ENCODE data around the gene RCCD1. TPM values are rescaled to one million over a fixed set of nuclear protein-coding genes. Genes with fewer than 3 reads are reported as not detected.
A peak's percentile ranks its signal among the peaks of the same experiment; 100 is the strongest.
"Not testable (repeated sequence)": the region's sequence is repeated elsewhere in the genome, so short reads cannot be mapped to it uniquely, and the experiment has no call there.

Gene RCCD1
- total RNA-seq, 1 experiment from 2014 or later: 27.5 TPM

DNA sequence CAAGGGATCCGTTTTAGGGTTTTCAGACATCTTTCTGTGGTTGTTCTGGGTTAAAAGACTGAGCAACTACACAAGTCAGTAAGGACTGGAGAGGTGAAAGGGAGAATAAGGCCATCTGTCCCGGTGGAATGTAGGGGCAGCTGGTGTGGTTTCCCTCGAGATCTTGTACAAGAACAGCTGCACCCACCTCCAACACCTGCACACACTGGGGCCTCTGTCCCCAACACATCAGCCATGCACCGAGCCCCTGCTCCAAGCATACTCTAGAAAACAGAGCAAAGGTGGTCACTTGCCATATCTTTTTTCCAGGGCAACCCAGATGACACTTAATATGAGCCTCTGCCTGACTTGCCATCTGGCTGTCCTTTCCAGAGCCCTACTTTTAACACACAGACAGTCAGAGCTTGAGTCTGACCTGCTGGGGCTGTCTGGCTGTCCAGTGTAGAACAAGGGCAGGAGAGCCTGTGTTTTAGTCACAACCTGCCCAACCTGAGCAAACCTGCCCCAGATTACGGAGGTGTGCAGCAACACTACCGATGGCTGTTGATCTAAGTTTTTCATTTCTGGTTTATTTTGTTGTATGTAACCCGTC, 39.4 kb upstream of the RCCD1 start:
- Histone ChIP-seq H3K36me3 (peaks cover 50% of the 10 kb centered on the region), H3K9me3 (no peaks in the 10 kb centered on the region), H3K27me3 (no peaks in the 10 kb centered on the region), H3K4me3 (no peak overlapping the region)
- DNase-seq: no peak

DNA sequence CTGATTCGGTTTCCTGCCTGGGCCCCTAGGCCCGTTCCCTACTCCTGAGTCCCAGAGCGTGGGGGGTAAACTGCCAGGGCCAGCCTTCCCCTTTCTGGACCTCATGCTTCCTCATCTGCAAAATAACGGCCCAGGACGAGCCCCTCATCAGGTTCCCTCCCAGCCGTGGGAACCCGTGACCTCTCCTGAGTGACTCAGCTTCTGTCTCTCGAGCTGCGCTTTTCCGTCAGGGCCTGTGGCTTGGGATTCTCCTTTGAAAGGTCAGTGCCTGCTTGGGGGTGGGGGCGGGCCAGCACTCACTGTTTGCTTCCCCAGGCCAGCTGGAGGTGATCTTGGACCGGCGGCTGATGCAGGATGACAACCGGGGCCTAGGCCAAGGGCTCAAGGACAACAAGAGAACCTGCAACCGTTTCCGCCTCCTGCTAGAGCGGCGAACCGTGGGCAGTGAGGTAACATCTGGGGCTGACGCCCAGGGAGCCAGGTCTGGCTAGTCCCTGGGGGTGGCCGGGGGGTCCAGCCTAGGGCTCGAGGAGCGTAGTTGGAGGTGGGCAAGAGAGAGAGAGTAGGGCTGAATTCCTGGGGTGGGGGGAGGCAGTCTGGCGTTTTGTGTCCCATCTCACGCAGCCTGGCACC, 38.8 kb upstream of the RCCD1 start:
- Histone ChIP-seq H3K36me3 (peaks cover 47% of the 10 kb centered on the region), H3K4me3 (no peak overlapping the region), H3K9me3 (no peaks in the 10 kb centered on the region), H3K27me3 (no peaks in the 10 kb centered on the region)
- no peak for DNase-seq

- Histone ChIP-seq H3K27me3 (no peaks in the 10 kb centered on the region), H3K9me3 (no peaks in the 10 kb centered on the region), H3K4me3 (no peak overlapping the region), H3K36me3 (peaks cover 48% of the 10 kb centered on the region)
- DNase-seq: no peak
Measured at GRCh38 chr15:90916461-90916860, 38.2 kb upstream of the RCCD1 start.

DNA sequence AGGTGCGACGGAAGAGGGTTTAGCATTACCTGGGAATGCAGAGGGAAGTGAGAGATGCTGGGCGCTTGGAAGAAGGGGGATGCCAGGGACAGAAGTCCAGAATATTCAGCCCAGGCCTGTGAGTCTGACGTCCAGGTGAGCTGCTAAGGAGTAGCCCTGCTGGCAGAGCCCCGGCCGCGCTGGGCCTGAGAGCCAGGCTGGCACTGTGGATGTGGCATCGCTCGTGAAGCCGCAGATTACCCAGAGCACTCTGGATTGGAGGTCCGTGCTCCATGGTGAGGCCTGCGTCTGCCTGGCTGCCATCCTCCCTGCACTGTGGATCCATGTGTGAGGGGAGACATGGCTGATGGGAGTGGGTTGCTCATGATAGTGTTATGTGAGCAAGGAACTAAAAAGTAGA, 37.1 kb upstream of the RCCD1 start:
- H3K27me3 ChIP-seq: no peaks in the 10 kb centered on the region
- no peaks in the 10 kb centered on the region for H3K9me3 ChIP-seq
- H3K36me3 ChIP-seq: peaks cover 43% of the 10 kb centered on the region
- DNase-seq: no peak
- no peak overlapping the region for H3K4me3 ChIP-seq

DNA sequence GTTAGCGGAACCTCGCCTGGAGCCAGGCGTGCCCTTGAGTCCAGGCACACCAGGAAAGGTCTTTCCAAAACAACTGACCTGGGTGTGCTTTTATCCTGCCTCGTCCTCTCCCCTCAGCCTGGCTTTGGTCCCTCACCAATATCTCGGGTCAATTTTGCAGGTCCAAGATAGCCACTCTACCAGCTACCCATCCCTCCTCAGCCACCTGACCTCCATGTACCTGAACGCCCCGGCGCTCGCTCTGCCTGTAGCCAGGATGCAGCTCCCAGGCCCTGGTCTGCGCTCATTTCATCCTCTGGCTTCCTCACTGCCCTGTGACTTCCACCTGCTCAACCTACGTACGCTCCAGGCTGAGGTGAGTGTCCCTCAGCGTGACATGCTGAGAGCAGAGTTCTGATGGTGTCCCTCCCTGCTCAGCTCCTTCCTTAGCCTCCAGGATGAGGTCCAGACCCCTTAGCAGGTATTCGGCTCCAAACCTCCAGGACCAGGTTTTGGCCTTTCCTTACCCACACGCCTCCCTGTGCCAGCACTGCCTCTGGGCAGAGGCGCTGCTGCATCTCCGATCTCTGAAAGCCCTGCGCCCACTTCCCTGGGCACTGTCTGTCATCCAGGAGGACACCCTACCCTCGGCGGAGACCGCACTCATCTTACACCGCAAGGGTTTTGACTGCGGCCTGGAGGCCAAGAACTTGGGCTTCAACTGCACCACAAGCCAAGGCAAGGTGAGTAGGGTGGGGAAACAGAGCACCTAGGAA, 36.5 kb upstream of the RCCD1 start:
- no peak for DNase-seq
- Histone ChIP-seq H3K36me3 (peaks cover 38% of the 10 kb centered on the region), H3K9me3 (no peaks in the 10 kb centered on the region), H3K4me3 (no peak overlapping the region), H3K27me3 (no peaks in the 10 kb centered on the region)

DNA sequence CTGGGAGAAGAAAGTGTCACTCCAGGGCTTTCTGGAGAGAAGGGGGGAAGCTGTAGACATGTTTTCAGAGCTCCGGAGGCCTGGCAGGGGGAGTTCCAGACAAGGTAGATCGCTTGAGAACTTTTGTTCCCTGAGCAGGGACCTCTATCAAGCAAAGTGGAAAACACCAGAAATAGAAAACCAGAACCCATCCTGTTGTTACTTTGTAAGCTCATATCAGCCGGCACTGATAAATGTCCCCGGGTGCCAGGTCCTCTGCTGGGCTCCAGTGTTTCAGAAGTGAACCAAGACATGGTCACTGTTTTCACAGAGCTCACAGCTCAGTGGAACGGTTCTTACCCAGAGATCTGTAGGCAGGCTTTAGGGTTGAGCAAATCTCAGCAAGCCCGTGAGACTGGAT, 35.8 kb upstream of the RCCD1 start:
- Histone ChIP-seq H3K9me3 (no peaks in the 10 kb centered on the region), H3K27me3 (no peaks in the 10 kb centered on the region), H3K36me3 (peaks cover 36% of the 10 kb centered on the region)

DNA sequence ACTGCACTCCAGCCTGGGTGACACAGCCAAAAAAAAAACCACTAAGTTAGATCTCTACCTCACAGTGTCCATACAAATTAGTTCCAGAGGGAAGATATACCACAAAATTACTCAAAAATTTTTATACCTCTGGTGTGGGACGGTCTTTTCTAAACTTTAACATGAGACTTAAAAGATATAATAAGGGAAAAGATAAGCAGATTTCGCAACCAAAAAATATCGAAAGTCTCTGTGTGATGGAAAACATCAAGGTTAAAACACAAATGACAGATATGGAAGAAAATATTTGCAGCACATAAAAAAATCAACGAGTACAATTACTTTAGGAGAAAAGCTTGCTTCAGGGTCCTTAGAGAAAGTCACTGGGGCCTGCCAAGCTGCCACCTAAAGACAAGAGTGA, 32.8 kb upstream of the RCCD1 start:
- Histone ChIP-seq H3K4me3 (no peak overlapping the region), H3K36me3 (peaks cover 26% of the 10 kb centered on the region), H3K27me3 (no peaks in the 10 kb centered on the region), H3K9me3 (no peaks in the 10 kb centered on the region)
- DNase-seq: no peak

More for the DNA sequence above, 35.8 kb upstream of the RCCD1 start:
- DNase-seq: no peak
- no peak overlapping the region for H3K4me3 ChIP-seq

DNA sequence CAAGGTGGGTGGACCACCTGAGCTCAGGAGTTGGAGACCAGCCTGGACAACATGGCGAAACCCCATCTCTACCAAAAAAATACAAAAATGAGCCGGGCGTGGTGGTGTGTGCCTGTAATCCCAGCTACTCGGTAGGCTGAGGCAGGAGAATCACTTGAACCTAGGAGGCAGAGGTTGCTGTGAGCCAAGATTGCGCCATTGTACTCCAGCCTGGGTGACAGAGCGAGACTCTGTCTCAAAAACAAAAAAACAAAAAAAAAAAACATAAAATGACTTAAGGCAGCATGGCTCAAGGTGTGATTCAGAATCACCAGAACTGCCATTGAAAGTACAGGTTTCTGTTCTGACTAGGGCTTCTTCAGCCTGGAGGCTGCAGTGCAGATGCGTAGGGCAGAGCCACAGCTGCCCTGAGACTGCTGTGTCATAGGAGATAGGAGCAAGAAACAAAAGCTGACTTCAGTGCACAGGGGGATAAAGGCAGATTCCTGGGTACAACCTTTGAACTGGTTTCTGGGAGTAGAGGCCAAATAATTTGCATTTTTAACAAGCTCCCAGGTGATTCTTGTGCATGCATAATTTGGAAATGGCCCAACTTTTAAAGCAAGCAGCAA, 31.9 kb upstream of the RCCD1 start:
- not testable (repeated sequence) for DNase-seq, H3K4me3 ChIP-seq, H3K9me3 ChIP-seq, H3K27me3 ChIP-seq
- peaks cover 26% of the 10 kb centered on the region for H3K36me3 ChIP-seq

GRCh38 chr15:90924375-90924774, 30.3 kb upstream of the RCCD1 start:
- no peak for DNase-seq
- H3K4me3 ChIP-seq: no peak overlapping the region
- H3K9me3 ChIP-seq: no peaks in the 10 kb centered on the region
- H3K27me3 ChIP-seq: no peaks in the 10 kb centered on the region
- peaks cover 14% of the 10 kb centered on the region for H3K36me3 ChIP-seq

GRCh38 chr15:90926766-90927165, 27.9 kb upstream of the RCCD1 start:
- H3K36me3 ChIP-seq, H3K4me3 ChIP-seq, H3K9me3 ChIP-seq, DNase-seq, H3K27me3 ChIP-seq: not testable (repeated sequence)

DNA sequence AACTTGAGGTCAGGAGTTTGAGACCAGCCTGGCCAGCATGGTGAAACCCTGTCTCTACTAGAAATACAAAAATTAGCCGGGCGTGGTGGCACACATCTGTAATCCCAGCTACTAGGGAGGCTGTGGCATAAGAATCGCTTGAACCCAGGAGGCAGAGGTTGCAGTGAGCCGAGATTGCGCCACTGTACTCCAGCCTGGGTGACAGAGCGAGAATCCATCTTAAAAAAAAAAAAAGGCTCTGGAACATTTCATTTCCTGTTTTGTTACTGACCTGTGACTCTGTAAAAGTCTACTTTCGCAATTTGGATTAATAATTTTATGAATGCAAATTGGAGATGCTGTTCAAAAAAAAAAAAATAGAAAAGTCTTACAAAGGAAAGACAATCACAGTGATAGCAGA, 26.6 kb upstream of the RCCD1 start:
- not testable (repeated sequence) for H3K4me3 ChIP-seq, H3K27me3 ChIP-seq, H3K36me3 ChIP-seq, DNase-seq, H3K9me3 ChIP-seq

DNA sequence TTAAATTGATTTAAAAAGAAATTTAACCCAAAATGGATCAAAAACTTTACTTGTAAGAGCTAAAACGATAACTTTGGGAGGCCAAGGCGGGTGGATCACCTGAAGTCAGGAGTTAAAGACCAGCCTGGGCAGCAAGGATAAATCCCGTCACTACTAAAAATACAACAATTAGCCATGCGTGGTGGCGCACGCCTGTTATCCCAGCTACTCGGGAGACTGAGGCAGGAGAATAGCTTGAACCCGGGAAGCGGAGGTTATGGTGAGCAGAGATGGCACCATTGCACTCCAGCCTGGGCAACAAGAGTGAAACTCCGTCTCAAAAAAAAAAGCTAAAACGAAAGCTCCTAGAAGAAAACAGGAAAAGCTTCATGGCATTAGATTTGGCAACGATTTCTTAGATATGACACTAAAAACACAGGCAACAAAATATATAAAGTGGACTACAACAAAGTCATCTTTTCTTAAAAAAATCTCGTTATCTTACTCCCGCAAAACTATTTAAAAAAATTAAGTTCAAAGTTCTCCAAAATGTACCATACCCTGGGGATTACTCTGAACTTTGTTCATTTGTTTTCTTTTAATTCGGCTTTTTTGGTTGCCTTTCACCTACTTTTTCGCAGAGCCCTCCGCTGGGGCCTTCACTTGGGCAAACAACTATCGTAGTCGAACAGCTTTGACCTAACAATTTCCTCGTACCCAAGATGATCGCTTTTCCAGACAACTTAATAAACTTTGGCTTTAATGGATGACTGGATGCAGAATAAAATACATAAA, 25.3 kb upstream of the RCCD1 start:
- Histone ChIP-seq H3K4me3 (peak overlapping the region; percentile 98), H3K27me3 (no peaks in the 10 kb centered on the region), H3K9me3 (no peaks in the 10 kb centered on the region), H3K36me3 (peaks cover 3% of the 10 kb centered on the region; the same call in 1 of the 2 replicates)
- DNase-seq: no peak

GRCh38 chr15:90930861-90931574, 23.7 kb upstream of the RCCD1 start:
- no peak for DNase-seq
- Histone ChIP-seq H3K4me3 (peak overlapping the region; percentile 98), H3K9me3 (no peaks in the 10 kb centered on the region), H3K36me3 (peaks cover 3% of the 10 kb centered on the region; the same call in 1 of the 2 replicates), H3K27me3 (no peaks in the 10 kb centered on the region)

DNA sequence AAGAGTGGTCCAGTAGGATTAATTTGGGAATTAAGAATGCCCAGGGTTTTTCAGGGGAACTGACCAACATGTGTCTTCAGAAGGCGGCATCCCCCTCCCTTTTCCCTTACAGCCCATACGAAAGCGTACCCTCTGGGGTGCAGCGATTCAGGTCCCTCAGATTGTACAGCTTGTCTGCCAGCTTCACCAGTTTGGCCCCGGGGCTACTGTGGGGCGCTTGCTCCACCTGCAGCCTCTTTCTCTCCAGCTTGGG, 23.2 kb upstream of the RCCD1 start:
- no peak for DNase-seq
- Histone ChIP-seq H3K9me3 (no peaks in the 10 kb centered on the region), H3K36me3 (peaks cover 6% of the 10 kb centered on the region)

DNA sequence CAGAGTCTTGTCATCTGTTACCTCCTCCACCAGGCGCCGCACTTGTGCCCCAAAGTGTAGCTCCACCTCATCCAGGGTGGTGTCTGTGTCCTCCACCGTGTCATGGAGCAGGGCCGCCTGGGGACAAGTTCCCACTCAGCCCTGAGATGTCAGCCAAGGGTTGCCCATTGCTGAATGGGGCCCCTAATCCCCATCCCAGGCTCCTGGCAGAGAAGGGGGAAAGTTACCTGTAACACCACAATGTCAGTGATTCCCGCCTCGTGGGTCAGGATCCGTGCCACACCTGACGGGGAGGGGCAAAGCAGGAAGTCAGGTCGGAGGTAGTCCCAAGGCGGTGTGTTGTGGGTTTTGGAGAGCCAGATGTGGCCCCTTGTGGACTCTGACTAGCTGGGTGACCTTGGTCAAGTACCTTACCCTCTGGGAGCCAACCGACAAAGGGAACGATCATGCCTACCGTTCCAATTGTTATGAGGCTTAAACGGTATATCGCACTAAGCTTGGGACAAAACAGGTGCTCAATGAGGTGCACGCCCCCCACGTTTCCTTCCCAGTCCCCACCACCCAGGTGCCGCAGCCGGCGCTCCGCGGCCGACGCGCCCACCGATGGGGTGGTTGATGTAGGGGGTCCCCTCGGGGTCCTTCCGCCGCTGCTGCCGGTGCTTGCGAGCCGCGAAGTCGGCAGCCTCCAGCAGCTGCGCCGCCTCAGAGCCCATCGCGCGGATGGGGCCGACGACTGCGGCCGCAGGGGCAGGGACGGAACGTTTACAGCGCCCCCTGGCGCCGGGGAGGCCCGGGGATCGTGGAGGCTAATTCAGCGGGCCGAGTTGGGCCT, 22.6 kb upstream of the RCCD1 start, which contains the start of gene HDDC3:
Gene HDDC3, minus strand, starts transcription at position 722 of the 832 bp plus-strand sequence. Its CDS starts 9 bp downstream, at position 713.
- H3K9me3 ChIP-seq: no peaks in the 10 kb centered on the region
- peaks cover 11% of the 10 kb centered on the region for H3K36me3 ChIP-seq
- DNase-seq: peak; percentile 89
- H3K4me3 ChIP-seq: peak within 1 kb of the TSS; percentile 98
- H3K27me3 ChIP-seq: no peaks in the 10 kb centered on the region

More for the DNA sequence above, 23.2 kb upstream of the RCCD1 start:
- peak overlapping the region; percentile 98 for H3K4me3 ChIP-seq
- no peaks in the 10 kb centered on the region for H3K27me3 ChIP-seq

- DNase-seq: no peak
- Histone ChIP-seq H3K27me3 (no peaks in the 10 kb centered on the region), H3K4me3 (peak overlapping the region; percentile 98), H3K36me3 (peaks cover 15% of the 10 kb centered on the region), H3K9me3 (no peaks in the 10 kb centered on the region)
Measured at GRCh38 chr15:90932660-90932991, 22.1 kb upstream of the RCCD1 start.

All from MG63 (cell line).